SK-N-SH (cell line): ENCODE measurements around the gene DLAT. TPM values are rescaled to one million over a fixed set of nuclear protein-coding genes. Genes with fewer than 3 reads are reported as not detected.
"Not testable (repeated sequence)": the region's sequence is repeated elsewhere in the genome, so short reads cannot be mapped to it uniquely, and the experiment has no call there.

Experiments
- CTCF ChIA-PET: fragments of 300-600, 350-600 bp; formaldehyde crosslinking; extraction: SDS; loops from one replicate; lab custom pipeline; 2021; lab: Yijun Ruan, JAX
- POLR2A ChIA-PET: fragments of 350-600 bp; sonication (Branson Sonifier 250); formaldehyde crosslinking; extraction: SDS; loops from one replicate; lab custom pipeline; 2020; ENCODE audit warnings: antibody characterized with exemption, inconsistent platforms; lab: Yijun Ruan, JAX
- DNase-seq: peaks from one replicate; pipeline ENCODE4 v3.0.0; 2012
- H2AFZ ChIP-seq: fragments of 200-600 bp; sonication (generic); 2 replicates; pipeline ENCODE4 v1.8.1; 2016; ENCODE audit warnings: antibody characterized with exemption, mild to moderate bottlenecking, low read depth
- H3F3A ChIP-seq: fragments of 200-600 bp; sonication (generic); replicated peaks from 2 replicates; pipeline ENCODE3; 2016; ENCODE audit warnings: antibody characterized with exemption, mild to moderate bottlenecking; ENCODE audit not compliant: insufficient read depth
- H3K27ac ChIP-seq, 2 experiments: fragments of 200-500 bp in 1 of 2; fragments of 200-600 bp in 1 of 2; sonication (Bioruptor generic) in 1 of 2; sonication (generic), shearing (Covaris generic) in 1 of 2; 2 replicates each; pipeline versions ENCODE4 v1.5.1 to v1.6.1; 2014 to 2016; ENCODE audit warnings: low read depth in 2 of 2, inconsistent platforms in 1 of 2, low read length in 1 of 2, mild to moderate bottlenecking in 1 of 2, mixed read lengths in 1 of 2
- H3K27me3 ChIP-seq: fragments of 200-600 bp; sonication (generic), shearing (Covaris generic); 2 replicates; pipeline ENCODE4 v1.6.1; 2016; ENCODE audit warnings: mixed run types; ENCODE audit not compliant: insufficient read depth
- H3K36me3 ChIP-seq, 2 experiments: fragments of 200-500 bp in 1 of 2; fragments of 200-600 bp in 1 of 2; sonication (Bioruptor generic) in 1 of 2; sonication (generic) in 1 of 2; replicated peaks in 1 of 2; 2 replicates each; pipeline versions ENCODE3 to v1.5.1; 2014 to 2016; ENCODE audit warnings: low read length in 1 of 2, mild to moderate bottlenecking in 1 of 2; ENCODE audit not compliant: insufficient read depth in 2 of 2, control insufficient read depth in 1 of 2
- H3K4me1 ChIP-seq, 2 experiments: fragments of 200-500 bp in 1 of 2; fragments of 200-600 bp in 1 of 2; sonication (Bioruptor generic) in 1 of 2; sonication (generic), shearing (Covaris generic) in 1 of 2; 2 replicates each; pipeline versions ENCODE4 v1.5.1 to v1.6.1; 2014 to 2016; ENCODE audit warnings: low read depth in 1 of 2, low read length in 1 of 2, mixed run types in 1 of 2; ENCODE audit not compliant: insufficient read depth in 2 of 2, control insufficient read depth in 1 of 2
- H3K4me2 ChIP-seq: fragments of 200-600 bp; sonication (generic), shearing (Covaris generic); 2 replicates; pipeline ENCODE4 v1.6.1; 2017; ENCODE audit warnings: mixed run types
- H3K4me3 ChIP-seq, 2 experiments: fragments of 200-500 bp in 1 of 2; fragments of 200-600 bp in 1 of 2; sonication (Bioruptor generic) in 1 of 2; sonication (generic), shearing (Covaris generic) in 1 of 2; 2 replicates each; pipeline versions ENCODE4 v1.5.1 to v1.8.1; 2014 to 2016; ENCODE audit warnings: low read depth in 2 of 2, inconsistent platforms in 1 of 2, low read length in 1 of 2, mild to moderate bottlenecking in 1 of 2, mixed read lengths in 1 of 2, moderate library complexity in 1 of 2
- H3K79me2 ChIP-seq: fragments of 200-600 bp; sonication (generic); 2 replicates; pipeline ENCODE4 v1.8.1; 2017; ENCODE audit warnings: mild to moderate bottlenecking; ENCODE audit not compliant: insufficient read depth
- H3K9ac ChIP-seq: fragments of 200-600 bp; sonication (generic); 2 replicates; pipeline ENCODE4 v1.6.1; 2017; ENCODE audit warnings: mixed run types
- H3K9me2 ChIP-seq: fragments of 200-600 bp; sonication (generic); 2 replicates; pipeline ENCODE4 v1.6.1; 2017; ENCODE audit warnings: mixed run types
- H3K9me3 ChIP-seq: fragments of 200-600 bp; sonication (generic); 2 replicates; pipeline ENCODE4 v1.6.1; 2017; ENCODE audit warnings: mixed run types, mild to moderate bottlenecking, moderate library complexity
- H4K20me1 ChIP-seq: fragments of 200-600 bp; sonication (generic); 2 replicates; pipeline ENCODE4 v1.6.1; 2017; ENCODE audit warnings: mild to moderate bottlenecking, mixed run types; ENCODE audit not compliant: insufficient read depth
- CTCF ChIP-seq: fragments of 200-600 bp; sonication (generic); IDR thresholded peaks from 2 replicates; pipeline ENCODE4 v1.6.1; 2017; ENCODE audit warnings: antibody characterized with exemption, mild to moderate bottlenecking, moderate library complexity
- ELF1 ChIP-seq: IDR thresholded peaks from 2 replicates; pipeline ENCODE4 v1.4.0; 2012
- GATA2 ChIP-seq: sonication (generic); formaldehyde crosslinking; IDR thresholded peaks from 2 replicates; pipeline ENCODE4 v1.5.0; 2020; ENCODE audit warnings: mild to moderate bottlenecking, missing genetic modification reagents
- JUND ChIP-seq: IDR thresholded peaks from 2 replicates; pipeline ENCODE4 v1.4.0; 2012
- MEF2A ChIP-seq: IDR thresholded peaks from 2 replicates; pipeline ENCODE4 v1.4.0; 2012; ENCODE audit warnings: low read depth, borderline replicate concordance
- MXI1 ChIP-seq: IDR thresholded peaks from 2 replicates; pipeline ENCODE4 v1.6.1; 2012; ENCODE audit warnings: mild to moderate bottlenecking, low read depth, low read length, improper control_type of control experiment
- NFIC ChIP-seq: IDR thresholded peaks from 2 replicates; pipeline ENCODE4 v1.4.0; 2012; ENCODE audit warnings: borderline replicate concordance
- NRF1 ChIP-seq: IDR thresholded peaks from 2 replicates; pipeline ENCODE4 v1.6.1; 2012; ENCODE audit warnings: low read depth, mild to moderate bottlenecking, low read length
- RAD21 ChIP-seq: IDR thresholded peaks from 2 replicates; pipeline ENCODE4 v1.6.1; 2012; ENCODE audit warnings: mild to moderate bottlenecking, low read length
- RCOR1 ChIP-seq: fragments of 150-350 bp; IDR thresholded peaks from 2 replicates; pipeline ENCODE4 v1.6.1; 2017; ENCODE audit warnings: antibody characterized with exemption, low read length
- RFX5 ChIP-seq: IDR thresholded peaks from 2 replicates; pipeline ENCODE4 v1.6.1; 2012; ENCODE audit warnings: mild to moderate bottlenecking, improper control_type of control experiment, low read length
- RXRA ChIP-seq: IDR thresholded peaks from 2 replicates; pipeline ENCODE4 v1.4.0; 2012; ENCODE audit warnings: low read depth, mild to moderate bottlenecking, borderline replicate concordance
- SIN3A ChIP-seq: IDR thresholded peaks from 2 replicates; pipeline ENCODE4 v1.6.1; 2012; ENCODE audit warnings: low read depth, mild to moderate bottlenecking, low read length, moderate library complexity, borderline replicate concordance
- SMC3 ChIP-seq: IDR thresholded peaks from 2 replicates; pipeline ENCODE4 v1.6.1; 2012; ENCODE audit warnings: low read depth, low read length, improper control_type of control experiment
- TAF1 ChIP-seq: IDR thresholded peaks from 2 replicates; pipeline ENCODE4 v1.6.1; 2012; ENCODE audit warnings: low read depth, mild to moderate bottlenecking, low read length, moderate library complexity, borderline replicate concordance
- WGBS: methylation state at CpG from one replicate; pipeline ENCODE4 v1.1.6; 2017; ENCODE audit warnings: low lambda C conversion rate; 5-methylcytosine and 5-hydroxymethylcytosine counted together
- polyA plus RNA-seq, 3 experiments: library from polyadenylated mRNA; depleted of rRNA; stranded (reverse); fragments of >200 nt; gene quantifications; 2 replicates each; pipeline ENCODE4 v1.2.3, GENCODE V29; 2012
- TF ChIP-seq, protein P1 (sequence below): IDR thresholded peaks from 2 replicates; pipeline ENCODE4 v1.4.0; 2012; ENCODE audit warnings: low read depth, borderline replicate concordance

DLAT gene
- polyA plus RNA-seq, 1 of the 3 experiments (the other 2 are of a cell fraction) = 14.4 TPM

- POLR2A ChIA-PET = no interaction called here
- TF ChIP-seq RFX5 (no peak), MEF2A (no peak), RXRA (no peak), ELF1 (no peak), SMC3 (no peak), SIN3A (no peak), CTCF (no peak), RAD21 (no peak), TAF1 (no peak), NFIC (no peak), NRF1 (no peak), JUND (no peak), MXI1 (no peak)
- TF ChIP-seq, protein P1, sequence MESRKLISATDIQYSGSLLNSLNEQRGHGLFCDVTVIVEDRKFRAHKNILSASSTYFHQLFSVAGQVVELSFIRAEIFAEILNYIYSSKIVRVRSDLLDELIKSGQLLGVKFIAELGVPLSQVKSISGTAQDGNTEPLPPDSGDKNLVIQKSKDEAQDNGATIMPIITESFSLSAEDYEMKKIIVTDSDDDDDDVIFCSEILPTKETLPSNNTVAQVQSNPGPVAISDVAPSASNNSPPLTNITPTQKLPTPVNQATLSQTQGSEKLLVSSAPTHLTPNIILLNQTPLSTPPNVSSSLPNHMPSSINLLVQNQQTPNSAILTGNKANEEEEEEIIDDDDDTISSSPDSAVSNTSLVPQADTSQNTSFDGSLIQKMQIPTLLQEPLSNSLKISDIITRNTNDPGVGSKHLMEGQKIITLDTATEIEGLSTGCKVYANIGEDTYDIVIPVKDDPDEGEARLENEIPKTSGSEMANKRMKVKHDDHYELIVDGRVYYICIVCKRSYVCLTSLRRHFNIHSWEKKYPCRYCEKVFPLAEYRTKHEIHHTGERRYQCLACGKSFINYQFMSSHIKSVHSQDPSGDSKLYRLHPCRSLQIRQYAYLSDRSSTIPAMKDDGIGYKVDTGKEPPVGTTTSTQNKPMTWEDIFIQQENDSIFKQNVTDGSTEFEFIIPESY = no peak
- Histone ChIP-seq H3K4me2 (no peak overlapping the region), H3K9ac (no peak overlapping the region), H2AFZ (no peak overlapping the region), H3K4me1 (no peaks in the 10 kb centered on the region; a peak in 1 of 4 replicates), H3K9me2 (no peaks in the 10 kb centered on the region), H3K79me2 (peaks cover 3% of the 10 kb centered on the region; the same call in 1 of the 2 replicates), H3K9me3 (no peaks in the 10 kb centered on the region), H3K27me3 (no peaks in the 10 kb centered on the region), H3F3A (peaks cover 7% of the 10 kb centered on the region), H3K36me3 (peaks cover 58 to 66% of the 10 kb centered on the region in 2 experiments), H3K4me3 (no peak overlapping the region), H4K20me1 (no peaks in the 10 kb centered on the region), H3K27ac (peak overlapping the region in 1 of 2 experiments; percentile 43; a peak in 2 of 4 replicates)
- 95% methylated on average over 2 of the region's 2 CpGs for WGBS
- DNase-seq = no peak
- CTCF ChIA-PET = interaction anchor here (0.5 to 1.2 kb wide), 3 partner anchors 10 to 21 kb away, joined by 3 to 4 read pairs (median 3); no protein-coding TSS in a partner anchor
Observed at GRCh38 chr11:112042961-112043304, 17.7 kb downstream of the DLAT start.

GRCh38 chr11:112044961-112045360 is 19.8 kb downstream of the DLAT start:
- Histone ChIP-seq H3K27me3 (no peaks in the 10 kb centered on the region), H3K79me2 (peaks cover 6% of the 10 kb centered on the region; the same call in 1 of the 2 replicates), H3K9me3 (no peaks in the 10 kb centered on the region), H3K36me3 (peaks cover 53 to 71% of the 10 kb centered on the region in 2 experiments), H3F3A (peaks cover 22% of the 10 kb centered on the region), H3K9ac (no peak overlapping the region), H3K27ac (no peak overlapping the region), H3K4me2 (no peak overlapping the region), H3K4me1 (peaks cover 0 to 12% of the 10 kb centered on the region in 2 experiments; a peak in 2 of 4 replicates), H3K9me2 (no peaks in the 10 kb centered on the region), H3K4me3 (no peak overlapping the region), H4K20me1 (0 out of 2 replicates have a peak, but pooled peaks cover 3% of the 10 kb centered on the region), H2AFZ (no peak overlapping the region)
- no peak for TF ChIP-seq NRF1
- no peak for TF ChIP-seq GATA2 (CRISPR knock-in tag)
- no peak for TF ChIP-seq RXRA
- TF ChIP-seq SIN3A = no peak
- no peak for TF ChIP-seq RCOR1
- 98% methylated on average over 4 of the region's 4 CpGs for WGBS
- ChIA-PET POLR2A (no interaction called here), CTCF (interaction anchor here (1.0 kb wide), 1 partner anchor 8 kb away, joined by 3 read pairs; no protein-coding TSS in a partner anchor)
- DNase-seq = no peak

DNA sequence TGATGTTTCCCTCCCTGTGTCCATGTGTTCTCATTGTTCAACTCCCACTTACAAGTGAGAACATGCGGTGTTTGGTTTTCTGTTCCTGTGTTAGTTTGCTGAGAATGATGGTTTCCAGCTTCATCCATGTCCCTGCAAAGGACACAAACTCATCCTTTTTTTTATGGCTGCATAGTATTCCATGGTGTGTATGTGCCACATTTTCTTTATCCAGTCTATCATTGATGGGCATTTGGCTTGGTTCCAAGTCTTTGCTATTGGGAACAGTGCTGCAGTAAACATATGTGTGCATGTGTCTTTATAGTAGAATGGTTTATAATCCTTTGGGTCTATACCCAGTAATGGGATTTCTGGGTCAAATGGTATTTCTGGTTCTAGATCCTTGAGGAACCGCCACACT is 21.4 kb downstream of the DLAT start:
- CTCF ChIA-PET = not testable (repeated sequence)

More for the DNA sequence above, 21.4 kb downstream of the DLAT start:
- H3K4me2 ChIP-seq, H3K4me3 ChIP-seq, POLR2A ChIA-PET, H3K9me2 ChIP-seq, DNase-seq, H2AFZ ChIP-seq, H3K9ac ChIP-seq, H4K20me1 ChIP-seq, H3K9me3 ChIP-seq, H3K27me3 ChIP-seq, H3K27ac ChIP-seq, H3K79me2 ChIP-seq: not testable (repeated sequence)
- WGBS = 96% methylated on average over 2 of the region's 2 CpGs
- Histone ChIP-seq H3K36me3 (peaks cover 57 to 82% of the 10 kb centered on the region in 2 experiments), H3K4me1 (peaks cover 0 to 12% of the 10 kb centered on the region in 2 experiments; a peak in 2 of 4 replicates), H3F3A (peaks cover 18% of the 10 kb centered on the region)
